HG03457 (cell line): ENCODE measurements around the gene MYPOP.

Experiments used
- ATAC-seq: cut with Tn5 transposase; IDR thresholded peaks from one replicate; pipeline ENCODE4 v1.9.1; 2021; ENCODE audit warnings: moderate number of reproducible peaks; ENCODE audit not compliant: unreplicated experiment

Gene MYPOP

GRCh38 chr19:45901912-45902650 is at the start of gene MYPOP:
TSS of gene MYPOP (minus strand) at chr19:45902613. CDS start at chr19:45901773, 840 bp downstream.
- no peak for ATAC-seq

GRCh38 chr19:45947926-45948325 is 45.5 kb upstream of the MYPOP start:
- no peak for ATAC-seq

- no peak for ATAC-seq
Measured at GRCh38 chr19:45940515-45940805, 38.0 kb upstream of the MYPOP start.

GRCh38 chr19:45939792-45940514 is 37.5 kb upstream of the MYPOP start:
- no peak for ATAC-seq

- ATAC-seq, result no peak
Measured at GRCh38 chr19:45938733-45939319, 36.4 kb upstream of the MYPOP start.

- no peak for ATAC-seq
Measured at GRCh38 chr19:45935267-45935666, 32.9 kb upstream of the MYPOP start.

GRCh38 chr19:45934551-45935230 is 32.3 kb upstream of the MYPOP start:
- ATAC-seq, result no peak

GRCh38 chr19:45933759-45934158 is 31.3 kb upstream of the MYPOP start:
- ATAC-seq, result no peak

- ATAC-seq, result no peak
Measured at GRCh38 chr19:45931055-45931454, 28.6 kb upstream of the MYPOP start.

- no peak for ATAC-seq
Measured at GRCh38 chr19:45929247-45929646, 26.8 kb upstream of the MYPOP start.

- no peak for ATAC-seq
Measured at GRCh38 chr19:45927565-45928261, 25.3 kb upstream of the MYPOP start.

- ATAC-seq, result no peak
Measured at GRCh38 chr19:45924891-45925447, 22.6 kb upstream of the MYPOP start.

GRCh38 chr19:45922281-45922680 is 19.9 kb upstream of the MYPOP start:
- no peak for ATAC-seq

- ATAC-seq, result no peak
Measured at GRCh38 chr19:45920458-45920857, 18.0 kb upstream of the MYPOP start.

GRCh38 chr19:45919678-45920077 is 17.3 kb upstream of the MYPOP start:
- no peak for ATAC-seq

GRCh38 chr19:45918721-45919120 is 16.3 kb upstream of the MYPOP start:
- no peak for ATAC-seq

GRCh38 chr19:45917421-45918091 is 15.1 kb upstream of the MYPOP start:
- ATAC-seq, result no peak

- ATAC-seq, result no peak
Measured at GRCh38 chr19:45913874-45914830, 11.7 kb upstream of the MYPOP start, which contains the start of gene NANOS2. TSS of gene NANOS2 (minus strand) at chr19:45914778. CDS start at chr19:45914693, 85 bp downstream.

GRCh38 chr19:45911291-45911690 is 8.9 kb upstream of the MYPOP start:
- ATAC-seq, result no peak
